Activated naive CD4-positive, alpha-beta T cell (primary cell): Measurements from ENCODE around the gene R3HCC1L.
"Not testable (repeated sequence)": the region's sequence is repeated elsewhere in the genome, so short reads cannot be mapped to it uniquely, and the experiment has no call there.

Experiments
- DNase-seq, 4 experiments: peaks; one replicate each; lab custom pipeline; 2025; lab: John Stamatoyannopoulos, UW

The R3HCC1L gene

DNA sequence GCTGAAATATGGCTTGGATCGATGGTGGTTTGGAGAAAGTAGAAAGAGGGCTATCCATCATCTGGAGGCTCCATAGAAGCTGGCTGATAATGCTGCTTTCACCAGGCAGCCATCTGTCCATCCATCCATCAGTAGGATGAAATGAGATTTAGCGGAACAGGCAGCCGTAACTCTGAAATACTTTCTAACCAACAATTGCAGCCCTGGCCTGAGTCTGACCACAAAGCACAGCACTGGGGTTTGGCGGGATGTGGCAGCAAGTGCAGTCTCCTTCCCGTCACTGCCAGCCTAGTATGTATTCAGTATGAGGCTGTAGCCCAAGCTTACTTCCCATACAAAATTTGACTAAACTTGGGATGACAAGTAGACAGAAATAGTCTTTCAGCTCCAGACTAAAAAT, 38.0 kb downstream of the R3HCC1L start:
- no peak for DNase-seq

DNA sequence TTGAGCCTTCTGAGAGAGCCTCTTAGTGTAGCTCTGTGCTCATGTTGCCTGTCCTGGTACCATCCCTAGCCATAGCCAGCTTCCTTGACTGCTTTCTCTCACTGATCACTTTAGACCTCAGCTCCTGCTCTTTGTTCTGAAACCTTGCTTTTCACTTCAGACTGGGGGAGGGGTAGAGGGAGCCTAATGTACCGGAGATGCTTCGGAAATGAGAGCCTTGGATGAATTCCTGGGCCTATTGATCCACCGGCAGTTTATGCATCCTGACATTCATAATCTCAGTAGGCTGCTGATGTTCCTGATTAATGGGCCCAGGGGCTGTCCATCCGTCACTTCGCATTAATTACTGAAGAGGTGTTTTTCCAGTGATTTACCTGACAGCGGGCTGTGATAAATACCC, 38.8 kb downstream of the R3HCC1L start:
- DNase-seq, result no peak

DNA sequence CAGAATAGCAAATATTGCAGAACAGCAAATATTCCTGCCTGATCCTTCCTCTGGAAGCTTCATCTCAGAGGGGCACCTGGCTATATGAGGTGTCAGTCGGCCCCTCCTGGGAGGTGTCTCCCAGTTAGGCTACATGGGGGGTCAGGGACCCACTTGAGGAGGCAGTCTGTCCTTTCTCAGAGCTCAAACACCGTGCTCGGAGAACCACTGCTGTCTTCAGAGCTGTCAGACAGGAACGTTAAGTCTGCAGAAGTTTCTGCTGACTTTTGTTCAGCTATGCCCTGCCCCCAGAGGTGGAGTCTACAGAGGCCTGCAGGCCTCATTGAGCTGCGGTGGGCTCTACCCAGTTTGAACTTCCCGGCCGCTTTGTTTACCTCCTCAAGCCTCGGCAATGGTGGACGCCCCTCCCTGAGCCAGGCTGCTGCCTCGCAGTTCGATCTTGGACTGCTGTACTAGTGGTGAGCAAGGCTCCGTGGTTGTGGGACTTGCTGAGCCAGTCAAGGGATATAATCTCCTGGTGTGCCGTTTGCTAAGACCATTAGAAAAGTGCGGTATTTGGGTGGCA, 48.0 kb downstream of the R3HCC1L start:
- DNase-seq, result not testable (repeated sequence)

DNA sequence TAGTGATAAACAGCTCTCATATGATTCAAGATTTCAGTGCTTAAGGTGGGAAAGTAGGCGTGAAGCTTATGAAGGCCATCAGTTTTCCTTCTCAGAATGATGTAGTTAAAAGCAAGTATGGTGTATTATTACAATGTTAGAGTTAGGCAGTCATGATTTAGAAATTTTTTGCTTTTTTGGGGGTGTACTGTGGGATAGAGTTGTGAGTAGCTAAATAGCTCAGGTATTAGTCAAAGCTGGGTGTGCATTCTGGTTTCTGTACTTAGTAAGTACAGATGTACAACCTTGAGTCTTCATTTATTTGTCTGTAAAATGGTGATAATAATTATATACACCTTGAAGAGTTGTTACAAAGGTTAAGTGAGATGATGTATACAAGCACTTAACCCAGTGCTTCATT, 52.2 kb downstream of the R3HCC1L start:
- no peak for DNase-seq

DNA sequence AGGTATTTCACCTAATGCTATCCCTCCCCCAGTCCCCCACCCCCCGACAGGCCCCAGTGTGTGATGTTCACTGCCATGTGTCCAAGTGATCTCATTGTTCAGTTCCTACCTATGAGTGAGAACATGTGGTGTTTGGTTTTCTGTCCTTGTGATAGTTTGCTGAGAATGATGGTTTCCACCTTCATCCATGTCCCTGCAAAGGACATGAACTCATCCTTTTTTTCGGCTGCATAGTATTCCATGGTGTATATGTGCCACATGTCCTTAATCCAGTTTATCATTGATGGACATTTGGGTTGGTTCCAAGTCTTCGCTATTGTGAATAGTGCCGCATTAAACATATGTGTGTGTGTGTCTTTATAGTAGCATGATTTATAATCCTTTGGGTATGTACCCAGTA, 56.3 kb downstream of the R3HCC1L start:
- not testable (repeated sequence) for DNase-seq

DNA sequence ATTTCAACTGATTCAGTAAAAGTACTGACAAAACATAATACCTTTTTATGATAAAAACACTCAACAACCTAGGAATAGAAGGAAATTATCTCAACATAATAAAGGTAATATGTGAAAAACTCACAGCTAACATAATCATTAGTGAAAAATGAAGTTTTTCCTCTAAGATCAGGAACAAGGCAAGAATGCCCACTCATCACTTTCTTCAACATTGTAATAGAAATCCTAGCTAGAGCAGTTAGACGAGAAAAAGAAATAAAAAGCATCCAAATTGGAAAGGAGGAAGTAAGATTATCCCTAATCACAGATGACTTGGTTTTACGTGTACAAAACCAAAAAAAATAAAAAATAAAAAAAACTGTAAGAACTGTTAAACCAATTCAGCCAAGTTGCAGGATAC, 58.6 kb downstream of the R3HCC1L start:
- no peak for DNase-seq

DNA sequence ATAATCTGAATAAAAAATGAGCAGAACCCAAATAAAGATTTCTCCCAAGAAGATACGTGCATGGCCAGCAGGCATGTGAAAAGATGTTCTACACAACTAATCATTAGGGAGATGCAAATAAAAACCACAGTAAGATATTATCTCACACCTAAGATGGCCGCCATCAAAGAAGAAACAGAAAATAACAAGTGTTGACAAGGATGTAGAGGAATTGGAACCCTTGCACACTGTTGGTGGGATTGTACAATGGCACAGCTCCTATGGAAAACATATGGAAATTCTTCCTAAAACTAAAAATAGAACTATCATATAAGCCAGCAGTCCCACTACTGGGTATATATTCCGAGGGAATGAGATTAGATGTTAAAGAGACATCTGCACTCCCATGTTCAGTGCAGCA, 60.2 kb downstream of the R3HCC1L start:
- DNase-seq, result no peak

DNA sequence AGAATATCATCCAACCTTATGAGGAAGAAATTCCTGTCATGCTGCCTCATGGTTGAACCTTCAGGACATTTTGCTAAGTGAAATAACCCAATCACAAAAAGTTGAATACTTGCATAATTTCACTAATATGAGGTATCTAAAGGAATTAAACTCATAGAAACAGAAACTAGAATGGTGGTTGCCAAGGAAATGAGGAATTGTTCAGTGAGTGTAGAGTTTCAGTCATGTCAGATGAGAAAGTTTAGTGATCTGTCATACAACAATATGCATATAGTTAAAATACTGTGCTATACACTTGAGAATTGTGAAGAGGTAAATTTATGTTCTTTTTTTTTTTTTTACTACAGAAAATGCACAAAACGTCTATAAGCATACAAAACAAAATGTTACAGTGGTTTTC, 60.7 kb downstream of the R3HCC1L start:
- DNase-seq, result no peak

DNA sequence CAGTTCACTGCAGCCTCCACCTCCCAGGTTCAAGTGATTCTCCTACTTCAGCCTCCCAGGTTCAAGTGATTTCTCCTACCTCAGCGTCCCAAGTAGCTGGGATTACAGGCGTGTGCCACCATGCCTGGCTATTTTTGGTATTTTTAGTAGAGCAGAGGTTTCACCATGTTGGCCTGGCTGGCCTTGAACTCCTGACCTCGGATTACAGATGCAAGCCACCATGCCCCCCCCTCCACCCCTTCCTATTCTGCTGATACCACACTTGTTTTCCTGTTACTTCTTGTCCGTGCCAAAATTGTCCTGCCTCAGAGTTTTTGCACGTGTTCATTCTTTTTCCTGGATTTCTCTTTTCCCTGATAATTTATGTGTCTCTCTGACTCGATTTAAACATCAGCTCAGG, 62.5 kb downstream of the R3HCC1L start:
- DNase-seq, result no peak

DNA sequence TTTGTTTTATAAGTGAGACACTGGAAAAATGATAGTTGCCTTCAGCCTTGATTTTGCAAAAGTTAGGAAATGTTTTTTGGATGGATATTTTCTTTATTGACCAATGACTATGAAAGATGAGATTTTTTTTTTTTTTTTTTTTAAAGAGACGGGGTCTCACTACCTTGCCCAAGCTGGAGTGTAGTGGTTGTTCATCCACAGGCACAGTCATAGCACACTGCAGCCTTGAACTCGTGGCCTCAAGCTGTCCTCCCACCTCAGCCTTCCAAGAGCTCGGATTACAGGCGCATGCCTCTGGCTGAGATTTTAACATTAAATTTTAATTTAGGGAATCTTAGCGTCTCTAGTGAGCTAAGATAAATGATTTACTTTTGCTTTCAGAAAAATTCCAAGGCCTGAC, 67.3 kb downstream of the R3HCC1L start:
- DNase-seq, result no peak

DNA sequence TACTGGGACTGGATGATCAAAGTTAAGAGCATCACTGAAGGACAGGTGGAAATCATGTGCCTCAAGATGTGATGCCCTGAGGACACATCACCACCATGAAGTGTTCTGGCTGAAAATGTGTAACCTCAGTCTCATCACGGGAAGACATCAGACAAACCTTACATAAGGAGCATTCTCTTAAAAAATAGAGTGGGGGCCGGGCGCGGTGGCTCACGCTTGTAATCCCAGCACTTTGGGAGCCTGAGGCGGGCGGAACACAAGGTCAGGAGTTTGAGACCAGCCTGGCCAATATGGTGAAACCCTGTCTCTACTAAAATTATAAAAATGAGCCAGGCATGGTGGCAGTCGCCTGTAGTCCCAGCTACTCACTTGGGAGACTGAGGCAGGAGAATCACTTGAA, 67.9 kb downstream of the R3HCC1L start:
- no peak for DNase-seq

DNA sequence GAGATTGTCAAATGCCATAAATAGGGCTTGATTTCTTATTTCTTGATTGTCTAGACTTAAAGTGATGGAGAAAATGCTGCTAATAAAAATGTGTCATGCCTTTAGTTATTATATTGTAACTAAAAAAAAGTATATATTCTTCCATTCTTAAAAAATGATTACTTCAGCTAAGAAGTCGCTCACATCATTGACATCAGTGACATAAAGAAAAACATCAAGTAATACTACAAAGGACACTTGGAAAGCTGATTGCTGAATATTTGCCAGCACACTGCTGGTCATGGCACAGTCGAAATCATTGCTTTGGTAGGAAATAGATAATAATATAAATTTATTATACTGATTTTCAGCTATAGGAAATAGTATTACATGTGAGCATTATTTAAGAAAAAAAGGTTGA, 70.9 kb downstream of the R3HCC1L start:
- DNase-seq, result no peak

DNA sequence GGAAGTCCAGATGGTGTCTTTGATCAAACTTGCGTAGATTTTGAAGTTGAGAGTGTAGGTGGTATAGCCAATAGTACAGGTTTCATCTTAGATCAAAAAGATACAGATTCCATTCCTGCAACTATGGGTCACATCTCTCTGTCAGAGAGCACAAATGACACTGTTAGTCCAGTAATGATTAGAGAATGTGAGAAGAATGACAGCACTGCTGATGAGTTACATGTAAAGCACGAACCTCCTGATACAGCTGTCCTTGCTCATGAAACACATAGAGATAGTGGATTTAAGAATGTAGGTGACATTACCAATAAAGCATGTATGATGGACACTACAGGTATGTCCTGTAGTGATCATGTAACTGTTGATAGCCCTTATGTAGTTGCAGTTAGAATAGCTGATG, 74.5 kb downstream of the R3HCC1L start:
- DNase-seq, result no peak

DNA sequence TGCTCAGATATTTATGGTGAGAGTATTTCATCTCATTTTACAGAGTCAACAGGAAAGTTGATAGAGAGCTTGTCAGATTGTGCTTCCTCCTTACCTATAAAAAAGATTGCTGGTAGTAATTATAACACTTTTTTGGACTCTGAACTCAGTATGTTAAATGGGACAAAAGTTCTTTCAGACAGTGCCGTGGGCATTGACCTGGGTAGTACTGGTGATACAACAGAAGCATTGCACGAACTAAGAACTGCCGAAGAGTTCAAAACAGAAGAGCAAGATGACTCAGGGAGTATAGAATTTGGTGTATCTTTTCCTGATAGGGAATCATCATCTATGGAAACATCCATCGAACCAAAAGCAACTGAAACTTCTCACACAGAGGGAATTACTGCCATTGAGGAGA, 75.0 kb downstream of the R3HCC1L start:
- no peak for DNase-seq

DNA sequence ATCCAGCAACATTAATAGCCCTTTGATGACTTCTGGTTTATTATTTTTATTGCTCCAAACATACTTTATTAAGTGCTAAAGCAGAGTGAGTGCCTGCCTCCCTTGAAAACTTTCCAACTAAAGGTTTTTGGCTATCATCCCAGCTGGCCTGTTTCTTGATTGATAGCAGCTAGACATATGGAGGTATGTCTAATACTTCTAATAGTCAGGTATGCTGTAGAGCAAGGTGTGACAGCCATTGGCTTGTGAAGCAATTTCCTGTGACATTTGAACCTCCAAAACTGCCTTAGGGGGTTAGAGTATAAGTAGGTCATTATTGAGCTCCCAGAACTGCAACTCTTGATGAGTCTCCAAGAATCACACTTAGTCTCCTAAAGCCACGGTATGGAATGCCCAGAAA, 77.7 kb downstream of the R3HCC1L start:
- DNase-seq, result no peak

DNA sequence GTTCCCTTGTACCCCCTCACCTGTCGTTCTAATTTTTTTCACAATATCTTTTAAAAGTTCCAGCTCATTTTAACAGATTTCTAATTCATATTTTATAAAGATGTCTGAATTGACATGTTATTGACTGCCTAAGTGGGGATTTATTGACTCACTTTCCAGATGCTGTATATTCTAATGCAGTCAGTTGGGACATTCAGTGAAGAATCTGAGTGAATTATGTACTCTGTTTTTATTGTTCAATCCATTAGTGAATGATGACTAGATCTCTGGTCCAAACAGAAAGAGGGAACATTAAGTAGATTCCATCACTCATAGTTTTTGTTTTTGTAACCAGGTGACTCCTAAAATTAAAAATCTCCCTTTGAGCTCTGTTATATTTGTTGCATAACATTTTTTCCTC, 79.3 kb downstream of the R3HCC1L start:
- DNase-seq, result no peak

DNA sequence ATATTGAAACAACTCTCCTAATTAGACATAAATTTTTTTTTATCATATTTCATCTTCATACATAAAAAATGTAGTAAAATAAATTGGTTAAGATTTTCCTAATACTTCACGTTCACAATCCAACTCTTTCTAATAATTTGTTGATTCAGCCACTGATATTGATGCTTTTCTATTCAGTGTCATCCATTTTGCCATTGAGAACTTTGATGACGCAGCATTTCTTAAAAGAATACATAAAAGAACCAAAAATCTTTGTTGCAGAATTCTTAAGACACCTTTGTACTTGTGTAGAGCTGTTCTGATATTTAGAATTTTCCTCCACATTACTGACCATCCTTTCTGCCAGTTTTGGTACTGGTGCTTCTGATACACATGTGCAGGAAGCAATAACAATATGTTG, 80.9 kb downstream of the R3HCC1L start:
- no peak for DNase-seq

DNA sequence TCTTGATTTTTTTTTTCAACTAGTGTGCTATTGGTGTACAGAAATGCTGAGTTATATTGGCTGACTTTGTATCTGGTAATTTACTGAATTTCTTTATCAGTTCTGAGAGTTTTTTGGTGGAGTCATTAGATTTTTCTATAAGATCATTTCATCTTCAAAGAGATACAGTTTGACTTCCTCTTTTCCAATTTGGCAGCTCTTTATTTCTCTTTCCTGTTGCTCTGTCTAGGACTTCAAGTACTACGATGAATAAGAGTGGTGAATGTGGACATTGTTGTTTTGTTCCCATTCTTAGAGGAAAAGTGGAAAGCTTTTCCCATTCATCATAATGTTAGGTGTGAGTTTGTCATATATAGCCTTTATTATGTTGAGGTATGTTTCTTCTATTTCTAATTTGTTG, 83.3 kb downstream of the R3HCC1L start:
- DNase-seq, result no peak

DNA sequence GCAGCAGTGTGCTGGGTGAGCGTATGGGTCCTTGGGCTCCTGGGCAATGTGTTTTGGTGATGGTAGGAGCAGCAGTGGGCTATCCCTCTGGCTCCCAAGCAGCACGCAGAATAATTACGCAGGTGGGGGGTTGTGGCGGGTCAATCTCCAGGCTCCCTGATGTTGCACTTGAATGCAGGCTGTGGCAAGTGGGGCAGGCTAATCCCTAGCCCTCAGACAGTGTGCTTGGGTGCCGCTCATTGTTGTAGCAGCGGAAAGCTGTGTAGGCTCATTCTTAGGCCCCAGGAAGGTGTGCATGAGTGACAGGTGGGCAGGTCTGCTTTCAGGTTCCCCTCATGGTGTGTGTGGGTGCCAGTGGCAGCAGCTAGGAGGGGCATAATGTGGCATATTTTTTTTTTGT, 89.4 kb downstream of the R3HCC1L start:
- no peak for DNase-seq

DNA sequence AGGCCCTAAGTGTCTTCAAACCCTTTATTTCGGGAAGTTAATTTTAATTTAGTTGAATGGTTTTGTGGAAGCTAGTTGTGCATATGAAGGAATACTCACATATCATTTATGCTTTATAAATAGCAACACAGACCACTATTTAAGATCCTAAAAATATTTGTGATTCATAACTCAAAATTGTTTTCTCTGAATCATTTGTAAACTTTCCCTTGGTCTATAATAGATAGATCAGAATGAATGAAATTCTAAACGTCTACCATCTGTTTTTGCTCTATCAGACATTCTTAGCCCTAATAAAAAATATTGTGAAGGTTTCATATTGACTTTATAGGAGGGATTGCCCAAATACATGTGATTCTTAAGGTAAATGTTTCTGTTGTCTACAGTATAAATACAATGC, 90.1 kb downstream of the R3HCC1L start:
- DNase-seq, result no peak

DNA sequence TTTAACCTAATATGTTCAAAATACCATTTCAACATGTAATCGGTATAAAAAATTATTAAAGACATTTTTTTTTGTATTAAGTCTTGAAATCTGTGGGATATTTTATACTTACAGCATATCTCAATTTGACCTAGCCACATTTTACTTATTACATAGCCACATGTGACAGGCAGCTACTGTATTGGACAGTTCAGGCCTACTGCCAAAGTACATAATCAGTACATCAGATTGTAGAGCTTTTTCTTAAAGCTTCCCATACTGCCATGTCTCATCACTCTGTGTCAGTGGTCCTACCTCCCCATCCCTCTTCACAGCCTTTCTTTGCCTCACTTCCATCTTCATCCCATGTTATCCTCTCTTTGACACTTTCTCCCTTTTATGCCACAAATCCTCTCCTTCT, 90.5 kb downstream of the R3HCC1L start:
- no peak for DNase-seq

DNA sequence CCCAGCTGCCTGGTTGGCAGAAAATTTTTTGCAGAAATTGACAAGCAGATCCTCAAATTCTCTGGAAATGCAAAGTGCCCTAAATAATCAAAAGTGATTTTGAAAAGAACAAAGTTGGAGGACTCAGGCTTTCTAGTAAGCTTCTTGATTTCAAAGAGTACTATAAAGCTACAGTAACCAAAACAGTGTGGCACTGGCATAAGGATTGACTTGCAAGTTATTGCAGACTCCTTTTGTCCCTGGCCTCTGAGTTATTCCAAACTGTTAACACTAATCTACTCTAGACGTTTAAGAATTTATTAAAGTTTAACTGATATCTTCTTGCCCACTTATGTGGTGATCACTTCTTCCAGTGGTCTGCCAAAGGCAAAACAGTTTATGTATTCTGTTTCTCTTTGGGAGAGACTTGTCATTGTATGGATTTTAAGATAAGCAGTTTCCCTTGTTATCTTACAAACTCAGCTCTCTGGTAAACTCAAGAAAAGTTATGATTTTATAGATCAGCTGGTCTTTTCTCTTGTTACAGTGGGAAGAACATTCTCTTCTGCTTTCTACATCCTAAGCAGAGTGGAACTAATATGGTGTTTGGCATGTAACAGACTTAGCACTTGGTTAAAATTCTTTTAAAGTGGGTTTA, 92.2 kb downstream of the R3HCC1L start:
- DNase-seq, result no peak

DNA sequence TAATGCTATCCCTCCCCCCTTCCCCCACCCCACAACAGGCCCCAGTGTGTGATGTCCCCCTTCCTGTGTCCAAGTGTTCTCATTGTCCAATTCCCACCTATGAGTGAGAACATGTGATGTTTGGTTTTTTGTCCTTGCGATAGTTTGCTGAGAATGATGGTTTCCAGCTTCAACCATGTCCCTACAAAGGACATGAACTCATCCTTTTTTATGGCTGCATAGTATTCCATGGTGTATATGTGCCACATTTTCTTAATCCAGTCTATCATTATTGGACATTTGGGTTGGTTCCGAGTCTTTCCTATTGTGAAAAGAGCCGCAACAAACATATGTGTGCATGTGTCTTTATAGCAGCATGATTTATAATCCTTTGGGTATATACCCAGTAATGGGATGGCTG, 93.3 kb downstream of the R3HCC1L start:
- not testable (repeated sequence) for DNase-seq

DNA sequence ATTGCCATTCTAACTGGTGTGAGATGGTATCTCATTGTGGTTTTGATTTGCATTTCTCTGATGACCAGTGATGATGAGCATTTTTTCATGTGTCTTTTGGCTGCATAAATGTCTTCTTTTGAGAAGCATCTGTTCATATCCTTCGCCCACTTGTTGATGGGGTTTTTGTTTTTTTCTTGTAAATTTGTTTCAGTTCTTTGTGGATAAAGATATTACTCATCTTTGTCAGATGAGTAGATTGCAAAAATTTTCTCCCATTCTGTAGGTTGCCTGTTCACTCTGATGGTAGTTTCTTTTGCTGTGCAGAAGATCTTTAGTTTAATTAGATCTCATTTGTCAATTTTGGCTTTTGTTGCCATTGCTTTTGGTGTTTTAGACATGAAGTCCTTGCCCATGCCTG, 93.8 kb downstream of the R3HCC1L start:
- not testable (repeated sequence) for DNase-seq
